ENCODE data around the gene NCK2.

NCK2 gene

DNA sequence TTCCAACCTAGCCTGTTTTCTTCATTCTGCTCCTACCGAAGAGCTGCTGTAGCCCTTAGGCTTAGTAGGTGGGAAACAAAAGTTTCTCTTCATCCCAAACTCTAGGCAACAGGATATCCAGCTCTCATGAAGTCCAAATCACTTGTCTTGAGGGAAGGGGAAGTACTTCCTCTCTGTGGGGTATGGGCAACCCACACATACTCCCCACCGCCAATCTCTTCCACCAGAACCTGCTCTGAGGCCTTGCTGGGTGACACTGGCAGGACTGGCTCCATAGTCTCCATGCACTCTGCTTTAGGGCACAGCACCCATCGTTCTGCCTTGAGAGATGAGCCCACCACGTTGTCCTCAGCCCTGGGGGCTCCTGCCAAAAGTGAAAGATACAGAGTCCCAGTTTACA is 173.0 kb downstream of the NCK2 start:
- TF ChIP-seq, protein P1, sequence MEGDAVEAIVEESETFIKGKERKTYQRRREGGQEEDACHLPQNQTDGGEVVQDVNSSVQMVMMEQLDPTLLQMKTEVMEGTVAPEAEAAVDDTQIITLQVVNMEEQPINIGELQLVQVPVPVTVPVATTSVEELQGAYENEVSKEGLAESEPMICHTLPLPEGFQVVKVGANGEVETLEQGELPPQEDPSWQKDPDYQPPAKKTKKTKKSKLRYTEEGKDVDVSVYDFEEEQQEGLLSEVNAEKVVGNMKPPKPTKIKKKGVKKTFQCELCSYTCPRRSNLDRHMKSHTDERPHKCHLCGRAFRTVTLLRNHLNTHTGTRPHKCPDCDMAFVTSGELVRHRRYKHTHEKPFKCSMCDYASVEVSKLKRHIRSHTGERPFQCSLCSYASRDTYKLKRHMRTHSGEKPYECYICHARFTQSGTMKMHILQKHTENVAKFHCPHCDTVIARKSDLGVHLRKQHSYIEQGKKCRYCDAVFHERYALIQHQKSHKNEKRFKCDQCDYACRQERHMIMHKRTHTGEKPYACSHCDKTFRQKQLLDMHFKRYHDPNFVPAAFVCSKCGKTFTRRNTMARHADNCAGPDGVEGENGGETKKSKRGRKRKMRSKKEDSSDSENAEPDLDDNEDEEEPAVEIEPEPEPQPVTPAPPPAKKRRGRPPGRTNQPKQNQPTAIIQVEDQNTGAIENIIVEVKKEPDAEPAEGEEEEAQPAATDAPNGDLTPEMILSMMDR (IDR thresholded peaks at IDR 0.05; ENCODE audit: low read depth, low read length, missing control alignments), result no peak
- no peak for DNase-seq
- Histone ChIP-seq H3K27me3 (replicated peaks) (no peaks in the 10 kb centered on the region), H3K4me3 (ENCODE audit: low read depth, low read length) (no peak overlapping the region), H3K27ac (no peak overlapping the region), H3K36me3 (replicated peaks) (no peaks in the 10 kb centered on the region)
- in situ Hi-C loops (cut with HindIII; ENCODE audit: low pct_ligation_motif_present, low sequenced_read_pairs), result no loop called here

GRCh38 chr2:105919191-105919811 is 174.6 kb downstream of the NCK2 start:
- TF ChIP-seq, protein P1 (IDR thresholded peaks at IDR 0.05; ENCODE audit: low read depth, low read length, missing control alignments), result no peak
- H3K36me3 ChIP-seq (replicated peaks), result no peaks in the 10 kb centered on the region
- H3K27ac ChIP-seq, result no peak overlapping the region
- no peaks in the 10 kb centered on the region for H3K27me3 ChIP-seq (replicated peaks)
- H3K4me3 ChIP-seq (ENCODE audit: low read depth, low read length), result no peak overlapping the region
- DNase-seq, result no peak
- in situ Hi-C loops (cut with HindIII; ENCODE audit: low pct_ligation_motif_present, low sequenced_read_pairs), result no loop called here

DNA sequence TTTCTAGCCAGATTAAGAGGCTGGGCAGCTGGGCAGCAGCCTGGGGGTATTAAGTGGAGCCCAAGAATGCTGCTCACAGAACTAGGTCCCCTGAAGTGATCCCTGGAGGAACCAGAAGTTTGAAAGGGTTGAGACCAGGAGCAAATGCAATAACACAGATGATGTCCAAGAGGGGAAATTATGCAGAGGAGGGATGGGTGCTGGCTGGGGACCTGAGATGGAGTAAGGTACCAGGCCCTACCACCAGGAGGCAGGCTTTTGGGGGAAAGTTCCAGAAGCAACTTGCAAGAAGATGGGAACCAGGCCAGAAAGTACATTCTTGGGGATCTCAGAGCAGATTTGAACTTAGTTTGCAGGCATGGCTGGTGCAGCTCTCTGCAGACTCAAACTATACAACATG is 175.1 kb downstream of the NCK2 start:
- Histone ChIP-seq H3K36me3 (replicated peaks) (no peaks in the 10 kb centered on the region), H3K27me3 (replicated peaks) (no peaks in the 10 kb centered on the region), H3K27ac (no peak overlapping the region), H3K4me3 (ENCODE audit: low read depth, low read length) (no peak overlapping the region)
- in situ Hi-C loops (cut with HindIII; ENCODE audit: low pct_ligation_motif_present, low sequenced_read_pairs), result no loop called here
- DNase-seq, result peak; percentile 63
- TF ChIP-seq, protein P1 (IDR thresholded peaks at IDR 0.05; ENCODE audit: low read depth, low read length, missing control alignments), result peak; percentile 71

DNA sequence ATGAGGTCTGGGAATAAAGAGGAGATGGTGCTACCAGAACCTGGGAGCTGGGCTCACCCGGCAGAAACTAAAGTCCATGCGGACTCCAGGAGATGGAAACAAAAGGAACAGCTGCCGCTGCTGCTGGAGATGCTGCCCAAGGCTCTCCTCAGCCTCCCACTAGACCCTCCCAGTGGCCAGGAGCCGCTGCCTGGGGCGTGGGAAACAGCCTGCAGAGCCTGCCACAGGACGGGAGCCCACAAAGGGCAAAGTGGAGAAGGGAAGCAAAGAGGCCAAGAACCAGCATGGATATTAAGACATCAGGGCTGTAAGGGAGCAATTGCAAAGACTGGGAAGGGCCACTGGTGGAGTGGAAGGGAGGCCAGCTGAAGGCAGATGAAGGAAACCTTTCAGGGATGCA is 179.6 kb downstream of the NCK2 start:
- H3K27me3 ChIP-seq (replicated peaks), result no peaks in the 10 kb centered on the region
- in situ Hi-C loops (cut with HindIII; ENCODE audit: low pct_ligation_motif_present, low sequenced_read_pairs), result no loop called here
- no peak overlapping the region for H3K27ac ChIP-seq
- no peak for DNase-seq
- H3K36me3 ChIP-seq (replicated peaks), result no peaks in the 10 kb centered on the region
- TF ChIP-seq, protein P1 (IDR thresholded peaks at IDR 0.05; ENCODE audit: low read depth, low read length, missing control alignments), result no peak
- no peak overlapping the region for H3K4me3 ChIP-seq (ENCODE audit: low read depth, low read length)

GRCh38 chr2:105924932-105925331 is 180.2 kb downstream of the NCK2 start:
- DNase-seq, result no peak
- no peak overlapping the region for H3K27ac ChIP-seq
- in situ Hi-C loops (cut with HindIII; ENCODE audit: low pct_ligation_motif_present, low sequenced_read_pairs), result no loop called here
- no peaks in the 10 kb centered on the region for H3K36me3 ChIP-seq (replicated peaks)
- H3K27me3 ChIP-seq (replicated peaks), result no peaks in the 10 kb centered on the region
- TF ChIP-seq, protein P1 (IDR thresholded peaks at IDR 0.05; ENCODE audit: low read depth, low read length, missing control alignments), result no peak
- H3K4me3 ChIP-seq (ENCODE audit: low read depth, low read length), result no peak overlapping the region

DNA sequence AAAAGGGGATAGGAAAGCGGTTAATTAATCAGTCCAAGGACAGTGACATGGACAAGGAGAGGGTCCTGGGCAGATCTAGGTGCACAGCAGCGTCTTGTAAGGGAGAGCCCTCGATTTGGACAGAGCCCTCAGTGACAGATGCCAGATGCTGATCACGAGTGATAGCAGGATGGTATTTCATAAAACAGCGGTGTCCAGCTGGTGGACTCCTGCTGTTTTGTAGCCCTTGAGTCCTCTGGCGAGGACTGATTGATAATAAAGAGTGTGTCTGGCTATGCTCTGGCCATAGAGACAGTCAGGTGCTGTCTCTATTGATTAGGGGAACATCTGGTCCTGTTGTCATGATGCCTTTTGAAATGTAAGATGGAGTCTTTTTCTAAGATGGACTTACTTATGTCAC is 180.7 kb downstream of the NCK2 start:
- TF ChIP-seq, protein P1 (IDR thresholded peaks at IDR 0.05; ENCODE audit: low read depth, low read length, missing control alignments), result no peak
- no peak for DNase-seq
- in situ Hi-C loops (cut with HindIII; ENCODE audit: low pct_ligation_motif_present, low sequenced_read_pairs), result no loop called here
- H3K4me3 ChIP-seq (ENCODE audit: low read depth, low read length), result no peak overlapping the region
- H3K27ac ChIP-seq, result no peak overlapping the region
- no peaks in the 10 kb centered on the region for H3K27me3 ChIP-seq (replicated peaks)
- H3K36me3 ChIP-seq (replicated peaks), result no peaks in the 10 kb centered on the region

All from brain microvascular endothelial cell (primary cell).